ENCODE measurements around the gene CXCR3.

The CXCR3 gene

GRCh38 chrX:71622032-71622575 is 3.8 kb upstream of the CXCR3 start:
- no peaks in the 10 kb centered on the region for H3K4me1 ChIP-seq (ENCODE audit: control insufficient read depth, insufficient read depth, low read length)
- CTCF ChIA-PET = interaction anchor here (0.6 to 0.8 kb wide), 3 partner anchors 11 to 30 kb away, joined by 3 to 6 read pairs (median 3); no protein-coding TSS in a partner anchor
- TF ChIP-seq ZNF549 (tag by site-specific recombination; IDR thresholded peaks at IDR 0.05) = no peak
- no peak for TF ChIP-seq PRDM2 (tag by site-specific recombination; IDR thresholded peaks at IDR 0.05; ENCODE audit: borderline replicate concordance)
- no peak for TF ChIP-seq ZEB2 (tag by site-specific recombination; IDR thresholded peaks at IDR 0.05)
- TF ChIP-seq ZNF530 (tag by site-specific recombination; IDR thresholded peaks at IDR 0.05; ENCODE audit: low read depth) = no peak
- TF ChIP-seq ZNF501 (tag by site-specific recombination; IDR thresholded peaks at IDR 0.05) = no peak
- TF ChIP-seq ZNF202 (tag by site-specific recombination; IDR thresholded peaks at IDR 0.05; ENCODE audit: borderline replicate concordance) = no peak
- no peak for TF ChIP-seq ZNF311 (tag by site-specific recombination; IDR thresholded peaks at IDR 0.05; ENCODE audit: borderline replicate concordance)
- no peak for TF ChIP-seq ZNF404 (tag by site-specific recombination; IDR thresholded peaks at IDR 0.05)
- TF ChIP-seq ZNF416 (tag by site-specific recombination; IDR thresholded peaks at IDR 0.05) = no peak
- no peak for TF ChIP-seq ZNF148 (tag by site-specific recombination; IDR thresholded peaks at IDR 0.05; ENCODE audit: borderline replicate concordance)
- no peak for TF ChIP-seq OSR2 (tag by site-specific recombination; IDR thresholded peaks at IDR 0.05)
- no peak for TF ChIP-seq ZNF830 (tag by site-specific recombination; IDR thresholded peaks at IDR 0.05; ENCODE audit: low read depth)
- TF ChIP-seq ZNF280C (tag by site-specific recombination; IDR thresholded peaks at IDR 0.05) = no peak
- TF ChIP-seq SETDB1 (IDR thresholded peaks at IDR 0.05; ENCODE audit: insufficient read length, low read length) = no peak
- no peak overlapping the region for H3K4me3 ChIP-seq (ENCODE audit: low read depth, low read length)
- no peaks in the 10 kb centered on the region for H3K9me3 ChIP-seq (ENCODE audit: control insufficient read depth, insufficient read depth, low read depth, low read length)
- POLR2A ChIA-PET = no interaction called here
- no peaks in the 10 kb centered on the region for H3K36me3 ChIP-seq (ENCODE audit: control insufficient read depth in 2 of 2, insufficient read depth in 1 of 2, low read length in 2 of 2)
- no peak overlapping the region for H3K27ac ChIP-seq (ENCODE audit: extremely low read depth, low read depth, low read length)

- ChIA-PET CTCF (interaction anchor here (0.6 kb wide), 1 partner anchor 16 kb away, joined by 3 read pairs; no protein-coding TSS in a partner anchor), POLR2A (no interaction called here)
- Histone ChIP-seq H3K9me3 (ENCODE audit: control insufficient read depth, insufficient read depth, low read depth, low read length) (no peaks in the 10 kb centered on the region), H3K27ac (ENCODE audit: extremely low read depth, low read depth, low read length) (no peak overlapping the region), H3K36me3 (ENCODE audit: control insufficient read depth in 2 of 2, insufficient read depth in 1 of 2, low read length in 2 of 2) (no peaks in the 10 kb centered on the region), H3K4me1 (ENCODE audit: control insufficient read depth, insufficient read depth, low read length) (no peaks in the 10 kb centered on the region), H3K4me3 (ENCODE audit: low read depth, low read length) (no peak overlapping the region)
- TF ChIP-seq ZNF707 (tag by site-specific recombination; IDR thresholded peaks at IDR 0.05) (no peak), ZNF121 (tag by site-specific recombination; IDR thresholded peaks at IDR 0.05) (no peak), RBAK (tag by site-specific recombination; IDR thresholded peaks at IDR 0.05) (no peak), ZNF16 (tag by site-specific recombination; IDR thresholded peaks at IDR 0.05; ENCODE audit: low read depth) (no peak), PRDM1 (tag by site-specific recombination; IDR thresholded peaks at IDR 0.05) (no peak), PRDM10 (tag by site-specific recombination; IDR thresholded peaks at IDR 0.05) (no peak)
Observed at GRCh38 chrX:71621603-71622002, 3.3 kb upstream of the CXCR3 start.
